HG03159 (cell line): Measurements from ENCODE around the gene GNB5.
"Not testable (repeated sequence)": the region's sequence is repeated elsewhere in the genome, so short reads cannot be mapped to it uniquely, and the experiment has no call there.

Experiments used
- ATAC-seq: cut with Tn5 transposase; IDR thresholded peaks from one replicate; pipeline ENCODE4 v1.9.1; 2021; ENCODE audit warnings: mild to moderate bottlenecking, moderate library complexity; ENCODE audit not compliant: unreplicated experiment

Gene GNB5

DNA sequence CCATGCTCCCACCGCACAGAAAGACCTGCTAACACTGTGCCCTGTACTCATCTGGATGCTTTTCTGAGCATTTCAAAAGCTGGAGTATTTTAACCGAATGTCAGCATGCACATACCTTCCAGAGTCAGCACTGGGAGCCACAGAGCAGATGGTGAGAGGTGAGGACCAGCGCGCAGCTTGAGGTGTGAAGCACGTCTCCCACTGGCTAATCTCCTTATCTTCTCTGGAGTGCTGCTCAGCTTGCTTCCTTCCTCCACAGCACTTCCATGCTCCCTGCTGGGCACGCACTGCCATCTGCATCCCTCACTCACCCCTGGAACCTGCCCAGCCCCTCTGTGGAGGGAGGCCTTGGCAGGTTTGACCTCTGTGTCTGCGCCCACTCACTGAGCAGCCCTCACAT is at the start of gene GNB5:
Gene GNB5, minus strand, starts transcription at position 186 of the 400 bp plus-strand sequence. CDS start 6,716 bp downstream, outside the sequence.
- no peak for ATAC-seq

DNA sequence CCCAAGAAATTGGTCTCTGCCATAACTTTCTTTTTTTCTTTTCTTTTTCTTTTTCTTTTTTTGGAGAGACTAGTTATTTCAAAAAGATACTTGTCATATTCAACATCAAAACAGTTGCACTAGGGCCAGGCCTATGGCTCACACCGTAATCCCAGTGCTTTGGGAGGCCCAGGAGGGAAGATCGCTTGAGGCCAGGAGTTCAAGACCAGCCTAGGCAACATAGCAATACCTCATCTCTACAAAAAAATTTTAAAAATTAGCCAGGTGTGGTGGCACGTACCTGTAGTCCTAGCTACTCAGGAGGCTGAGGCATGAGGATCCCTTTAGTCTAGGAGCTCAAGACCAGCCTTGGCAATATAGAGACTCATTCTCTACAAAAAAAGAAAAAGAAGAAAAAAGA is 49.0 kb upstream of the GNB5 start:
- no peak for ATAC-seq

DNA sequence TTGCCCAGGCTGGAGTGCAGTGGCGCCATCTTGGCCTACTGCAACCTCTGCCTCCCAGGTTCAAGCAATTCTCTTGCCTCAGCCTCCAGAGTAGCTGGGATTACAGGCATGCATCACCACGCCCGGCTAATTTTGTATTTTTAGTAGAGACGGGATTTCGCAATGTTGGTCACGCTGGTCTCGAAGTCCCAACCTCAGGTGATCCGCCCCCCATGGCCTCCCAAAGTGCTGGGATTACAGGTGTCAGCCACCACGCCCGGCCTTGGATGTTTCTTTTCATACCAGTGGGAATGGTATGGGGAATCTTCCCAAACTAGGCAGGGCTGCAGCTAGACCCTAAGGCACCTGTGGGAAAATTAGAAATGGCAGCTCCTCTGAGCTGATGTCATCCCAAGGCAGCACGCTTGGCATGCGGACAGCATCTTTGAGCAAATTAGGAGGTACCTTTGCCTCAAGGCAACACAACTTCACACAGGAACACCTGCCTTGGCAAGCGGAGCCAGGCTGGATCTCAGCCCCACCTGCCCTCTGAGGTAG is 47.9 kb upstream of the GNB5 start:
- ATAC-seq: not testable (repeated sequence)

DNA sequence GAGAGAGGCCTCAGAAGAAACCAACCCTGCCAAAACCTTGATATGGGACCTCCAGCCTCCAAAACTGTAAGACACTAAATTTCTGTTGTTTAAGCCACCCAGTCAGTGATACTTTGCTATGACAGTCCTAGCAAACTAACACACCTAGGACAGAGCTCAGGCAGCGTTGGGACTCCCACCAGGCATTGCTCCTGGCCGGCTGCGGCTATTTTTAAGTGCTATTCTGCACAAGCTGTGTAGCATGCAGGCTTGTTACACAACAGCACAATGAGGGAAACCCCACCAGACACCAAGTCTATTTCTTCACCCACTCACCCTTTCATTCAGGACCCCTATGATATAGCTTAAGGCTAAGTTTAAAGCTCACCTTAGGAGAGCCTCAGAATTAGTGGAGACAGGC is 47.0 kb upstream of the GNB5 start:
- ATAC-seq: no peak

DNA sequence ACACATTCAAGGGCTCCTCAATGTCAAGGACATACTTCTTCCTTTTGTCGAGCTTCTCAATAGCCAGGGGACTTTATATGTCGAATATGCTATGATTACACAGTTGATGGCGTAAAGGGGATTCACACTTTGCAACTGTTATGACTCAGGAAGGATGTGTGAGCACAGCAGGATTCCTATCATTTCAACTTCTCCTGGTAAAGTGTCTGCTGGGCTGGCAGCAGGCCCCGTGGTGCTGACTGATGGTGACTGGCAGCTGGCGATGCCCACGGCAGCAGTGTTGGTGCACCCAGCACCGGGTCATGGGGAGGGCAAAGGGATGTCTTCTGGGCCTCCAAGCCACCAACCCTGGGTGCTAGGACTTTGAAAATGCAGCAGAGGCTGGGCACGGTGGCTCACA is 44.8 kb upstream of the GNB5 start:
- ATAC-seq: no peak

DNA sequence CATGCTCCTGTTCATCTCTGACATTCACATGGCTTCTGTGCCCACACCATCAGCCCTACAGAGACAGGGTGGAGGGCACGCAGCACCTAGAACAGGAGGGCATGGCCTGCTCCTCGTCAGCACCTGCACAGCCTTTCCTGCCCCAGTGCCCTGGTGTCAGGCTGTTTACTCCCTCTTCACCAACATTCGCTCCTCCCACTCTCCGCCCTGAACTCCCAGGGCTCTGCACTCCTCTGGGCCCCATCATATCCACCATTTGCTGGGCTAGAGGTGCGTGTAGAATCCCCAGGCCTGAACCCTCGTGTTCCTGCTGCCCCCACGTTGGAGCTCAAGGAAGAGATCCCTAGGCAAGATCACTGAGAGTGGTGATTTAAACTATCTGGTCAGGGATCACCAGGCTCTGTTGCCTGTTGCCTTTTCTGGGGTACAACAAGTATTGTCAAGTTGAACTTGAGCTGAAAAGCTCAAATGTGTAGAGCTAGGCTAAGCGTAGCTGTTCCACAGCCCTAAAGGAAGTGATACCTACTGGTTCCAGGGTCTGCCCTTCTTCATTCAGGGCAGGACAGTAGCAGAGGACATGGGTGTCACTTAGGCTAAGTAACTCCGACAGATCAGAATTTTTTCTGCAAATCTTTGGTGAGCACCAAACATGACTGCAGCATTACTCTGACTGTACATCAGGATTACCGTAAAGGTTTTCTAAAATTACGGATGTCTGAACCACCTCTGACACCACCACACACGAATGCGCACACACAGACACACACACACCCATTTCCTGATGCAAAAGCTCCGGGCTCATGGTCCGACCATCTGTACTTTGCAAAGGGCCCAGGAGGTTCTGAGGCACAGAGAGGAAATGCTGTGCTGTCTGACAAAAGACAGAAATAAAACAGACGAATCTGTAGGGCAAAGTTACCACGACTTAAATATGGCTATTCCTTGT is 43.7 kb upstream of the GNB5 start:
- ATAC-seq: no peak

DNA sequence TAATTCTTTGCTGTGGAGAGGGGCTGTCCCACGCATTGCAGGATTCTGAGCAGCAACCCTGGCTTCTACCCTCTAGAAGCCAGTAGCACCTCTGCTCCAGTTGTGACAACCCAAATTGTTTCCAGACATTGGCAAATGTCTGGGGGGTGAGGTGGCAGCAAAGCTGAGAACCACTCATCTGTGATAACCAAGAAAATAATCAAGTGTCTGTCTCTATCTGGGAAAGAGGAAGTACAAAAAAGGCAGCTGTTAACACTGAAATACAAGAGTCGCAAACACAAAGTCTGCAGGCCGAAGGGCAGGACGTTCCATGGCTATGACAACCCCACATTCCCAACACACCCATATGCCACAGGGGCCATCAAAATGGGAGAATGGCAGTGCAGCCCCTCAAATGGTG is 42.2 kb upstream of the GNB5 start:
- ATAC-seq: no peak

DNA sequence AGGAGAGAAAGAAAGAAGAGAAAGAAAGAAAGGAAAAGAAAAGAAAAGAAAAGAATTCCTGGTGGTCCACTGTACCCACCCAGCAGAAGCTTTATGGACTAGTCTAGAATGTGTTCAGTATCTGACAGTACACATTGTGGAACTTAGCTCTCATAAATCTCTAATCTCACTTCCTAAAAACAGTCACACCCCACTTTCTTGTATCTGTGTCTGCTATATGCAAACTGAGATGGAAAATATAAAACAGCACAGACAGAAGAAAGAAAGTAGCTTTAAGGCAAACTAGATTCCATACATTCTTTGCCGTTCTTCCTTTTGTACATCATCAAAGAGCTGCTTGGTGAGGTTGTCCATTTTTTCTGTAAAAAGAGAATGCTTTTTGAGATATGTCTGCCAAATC is 41.1 kb upstream of the GNB5 start:
- peak; percentile 59 for ATAC-seq

DNA sequence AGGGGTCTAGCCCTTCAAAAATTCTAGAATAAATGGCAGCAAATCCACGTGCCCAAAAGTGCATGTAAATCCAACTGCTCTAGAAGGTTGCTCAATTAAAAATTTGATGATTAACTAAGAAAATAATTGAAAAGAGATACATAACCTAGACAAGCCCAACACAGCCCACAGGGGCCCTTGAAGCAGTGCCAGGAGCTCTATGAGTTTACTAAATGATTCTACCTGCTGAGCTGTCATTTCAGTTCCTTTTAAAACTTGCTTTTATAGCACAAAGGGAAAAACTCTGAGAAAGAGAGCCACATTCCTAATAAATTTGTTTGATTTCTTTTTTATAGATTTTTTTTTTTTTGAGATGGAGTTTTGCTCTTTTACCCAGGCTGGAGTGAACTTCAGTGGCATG is 38.9 kb upstream of the GNB5 start:
- ATAC-seq: no peak

DNA sequence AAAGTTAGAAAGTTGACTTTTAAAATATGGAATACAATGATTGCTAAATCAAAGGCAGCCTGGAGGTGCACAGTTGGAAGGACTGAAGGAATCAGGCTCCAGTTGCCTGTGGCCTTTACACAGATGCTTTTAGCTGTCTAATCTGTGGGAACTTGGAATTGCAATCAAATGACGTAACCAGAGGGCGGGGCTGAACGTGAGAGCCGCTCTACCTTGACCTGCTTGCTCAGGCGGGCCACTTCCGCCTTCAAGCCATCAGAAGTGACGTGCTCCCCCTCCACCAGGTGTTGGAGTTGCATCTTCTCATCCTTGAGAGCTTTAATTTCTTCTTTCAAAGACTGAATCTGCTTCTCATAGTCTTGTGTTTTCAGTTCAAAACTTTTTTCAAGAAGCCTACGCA is 37.7 kb upstream of the GNB5 start:
- peak; percentile 35 for ATAC-seq

DNA sequence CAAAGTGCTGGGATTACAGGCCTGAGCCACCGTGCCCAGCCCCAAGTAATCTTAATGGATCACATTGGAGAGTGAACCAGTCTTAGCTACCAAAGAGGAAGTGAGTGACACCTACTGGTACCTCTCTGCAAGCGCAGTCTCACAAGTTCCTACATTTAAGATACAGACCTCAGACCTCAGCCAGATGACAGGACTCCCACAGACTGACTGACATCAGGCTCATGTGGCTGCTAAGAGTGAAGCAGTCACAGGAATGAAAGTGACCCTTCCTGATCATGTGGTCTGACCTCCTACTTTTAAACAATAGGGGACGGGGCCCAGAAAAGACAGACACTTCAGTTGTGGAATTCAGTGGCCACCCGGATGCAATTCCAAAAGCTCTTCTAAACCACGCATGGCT is 36.3 kb upstream of the GNB5 start:
- ATAC-seq: peak; percentile 71

DNA sequence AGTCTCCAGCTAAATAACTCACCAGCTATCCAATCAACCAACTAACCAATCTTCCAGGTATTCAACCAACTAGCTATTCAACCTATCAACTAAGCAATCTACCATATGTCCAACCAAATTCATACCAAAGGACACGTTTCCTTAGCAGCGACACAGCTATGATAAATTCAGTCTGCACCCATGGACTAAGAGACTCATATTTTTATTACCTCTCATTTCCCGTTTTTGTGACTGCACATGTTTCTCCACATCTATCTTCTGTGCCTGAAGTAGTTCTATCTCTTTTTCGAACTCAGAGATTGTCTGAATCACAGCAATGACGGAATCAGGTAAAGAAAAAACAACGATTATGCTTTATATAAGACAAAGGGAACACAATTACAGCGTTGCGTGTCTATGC is 34.0 kb upstream of the GNB5 start:
- no peak for ATAC-seq

DNA sequence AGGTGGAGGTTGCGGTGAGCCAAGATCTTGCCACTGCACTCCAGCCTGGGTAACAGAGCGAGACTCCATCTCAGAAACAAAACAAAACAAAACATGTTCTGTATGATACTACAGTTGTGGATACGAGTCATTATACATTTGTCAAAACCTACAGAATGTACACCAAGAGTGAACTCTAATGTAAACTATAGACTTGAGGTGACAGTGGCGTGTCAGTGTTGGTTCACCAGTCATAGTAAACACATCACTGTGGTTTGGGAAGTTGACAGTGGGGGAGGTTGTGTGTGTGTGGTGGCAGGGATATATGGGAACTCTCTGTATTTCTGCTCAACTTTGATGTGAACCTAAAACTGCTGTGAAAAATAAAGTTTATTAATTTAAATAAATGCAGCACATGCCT is 33.0 kb upstream of the GNB5 start:
- no peak for ATAC-seq

DNA sequence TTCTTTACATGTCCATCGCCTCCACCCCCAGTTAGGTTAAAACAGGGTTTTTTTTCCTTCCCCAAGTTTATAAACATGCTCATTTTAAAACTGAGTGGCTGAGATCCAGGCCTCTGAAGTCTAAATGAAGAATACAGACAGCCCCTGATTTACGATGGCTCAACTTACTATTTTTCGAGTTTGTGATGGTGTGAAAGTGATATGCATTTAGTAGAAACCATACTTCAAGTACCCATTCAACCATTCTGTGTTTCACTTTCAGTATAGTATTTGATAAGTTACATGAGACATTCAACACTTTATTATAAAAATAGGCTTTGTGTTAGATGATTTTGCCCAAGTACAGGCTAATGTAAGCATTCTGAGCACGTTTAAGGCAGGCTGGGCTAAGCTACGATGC is 30.5 kb upstream of the GNB5 start:
- ATAC-seq: peak; percentile 60

DNA sequence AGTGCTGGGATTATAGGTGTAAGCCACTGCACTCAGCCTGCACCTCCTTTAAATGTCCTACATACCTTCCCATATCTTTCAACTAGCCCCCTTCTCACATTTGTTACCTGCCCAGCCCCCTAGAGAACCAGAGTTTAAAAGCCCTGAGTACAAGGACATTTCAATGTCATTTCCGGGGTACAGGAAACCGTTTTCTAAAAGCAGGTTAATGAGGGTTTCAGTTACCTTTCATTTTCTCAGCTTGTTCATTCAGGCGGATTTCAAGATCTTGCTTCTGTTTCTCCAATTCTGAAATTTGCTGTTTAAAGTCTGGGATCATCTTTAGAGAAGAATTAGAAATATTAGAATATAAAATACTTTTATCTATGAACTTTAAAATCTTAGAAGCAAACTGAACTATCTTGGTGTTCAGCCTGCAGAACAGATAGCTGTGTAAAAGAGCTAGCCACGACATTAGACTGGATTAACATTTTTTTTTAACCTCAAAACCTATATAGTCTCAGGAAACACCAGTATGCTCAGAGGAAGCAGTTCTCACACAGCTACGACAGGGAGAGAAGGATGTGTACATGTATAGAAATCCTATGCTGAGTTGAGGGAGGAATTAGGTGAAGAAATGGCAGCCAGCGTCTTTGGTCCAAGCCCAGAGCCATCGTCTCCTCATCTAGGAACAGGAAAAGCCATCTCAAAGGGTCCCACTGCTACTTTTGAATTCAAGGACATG is 29.9 kb upstream of the GNB5 start:
- peak; percentile 22 for ATAC-seq

DNA sequence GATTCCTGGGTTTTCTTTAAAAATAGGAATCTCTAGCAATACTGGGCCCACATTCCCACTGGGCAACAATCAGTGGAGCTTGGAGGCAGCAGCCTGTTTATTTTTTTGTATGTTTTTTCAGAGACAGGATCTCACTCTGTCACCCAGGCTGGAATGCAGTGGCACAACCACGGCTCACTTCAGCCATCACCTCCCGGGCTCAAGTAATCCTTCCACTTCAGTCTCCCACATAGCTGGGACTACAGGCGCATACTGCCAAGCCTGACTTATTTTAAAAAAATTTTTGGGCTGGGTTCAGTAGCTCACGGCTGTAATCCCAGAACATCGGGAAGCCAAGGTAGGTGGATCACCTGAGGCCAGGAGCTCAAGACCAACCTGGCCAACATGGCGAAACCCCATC is 29.1 kb upstream of the GNB5 start:
- no peak for ATAC-seq

DNA sequence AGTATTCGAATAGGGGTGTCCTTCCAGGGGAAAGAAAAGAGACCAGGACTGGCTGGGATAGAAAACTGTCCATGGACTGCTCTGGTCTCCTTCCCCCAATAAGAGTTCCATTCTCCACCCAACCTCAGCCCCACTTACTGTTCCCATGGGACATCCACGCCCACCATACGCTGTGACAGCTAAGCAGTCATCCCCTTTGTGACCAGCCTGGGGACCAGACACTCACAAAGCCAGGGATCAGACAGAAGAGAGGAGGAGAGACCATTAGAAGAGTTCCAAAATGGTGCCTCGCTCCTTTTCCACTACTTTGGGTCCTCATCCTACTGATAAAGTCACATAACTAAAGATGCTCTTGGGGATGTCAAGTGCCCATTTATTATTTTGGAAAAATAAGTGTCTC is 27.6 kb upstream of the GNB5 start:
- ATAC-seq: no peak

DNA sequence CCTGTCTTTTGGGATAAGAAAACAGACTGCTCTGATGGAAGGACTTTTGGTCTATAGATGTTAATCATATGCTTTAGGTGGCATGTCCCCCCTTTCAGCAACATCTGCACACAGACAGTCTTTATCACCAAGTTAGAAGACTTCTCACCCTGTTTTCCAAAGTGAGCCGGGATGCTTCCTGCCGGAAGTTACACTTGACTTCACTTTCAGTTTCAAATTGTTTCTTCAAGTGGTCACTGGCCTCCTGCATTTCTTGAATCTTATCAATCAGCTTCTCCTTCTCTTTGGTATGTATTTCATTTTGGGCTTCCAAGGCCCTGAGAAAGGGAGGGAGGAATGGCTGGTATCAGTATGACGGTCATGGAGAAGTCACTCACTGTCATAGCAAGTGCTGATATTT is 27.2 kb upstream of the GNB5 start:
- ATAC-seq: no peak

DNA sequence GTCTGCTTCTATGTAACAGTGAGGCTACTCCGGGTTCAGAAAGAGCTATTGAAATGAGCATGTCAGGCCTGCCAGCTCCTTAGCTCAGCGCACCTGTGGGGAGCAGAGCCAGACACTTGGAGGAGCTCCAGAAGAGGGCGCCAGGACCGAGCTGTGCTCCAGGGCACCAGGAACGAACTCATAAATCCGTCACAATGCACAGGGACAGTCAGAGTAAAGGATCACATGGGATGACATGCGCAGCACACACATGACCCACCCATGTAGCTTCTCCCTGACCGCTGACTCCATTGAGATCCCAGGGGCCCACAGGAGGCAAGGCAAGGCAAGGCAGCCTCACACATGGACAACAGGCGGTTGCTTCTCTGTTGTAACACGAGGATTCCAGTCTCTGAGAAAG is 26.0 kb upstream of the GNB5 start:
- no peak for ATAC-seq

DNA sequence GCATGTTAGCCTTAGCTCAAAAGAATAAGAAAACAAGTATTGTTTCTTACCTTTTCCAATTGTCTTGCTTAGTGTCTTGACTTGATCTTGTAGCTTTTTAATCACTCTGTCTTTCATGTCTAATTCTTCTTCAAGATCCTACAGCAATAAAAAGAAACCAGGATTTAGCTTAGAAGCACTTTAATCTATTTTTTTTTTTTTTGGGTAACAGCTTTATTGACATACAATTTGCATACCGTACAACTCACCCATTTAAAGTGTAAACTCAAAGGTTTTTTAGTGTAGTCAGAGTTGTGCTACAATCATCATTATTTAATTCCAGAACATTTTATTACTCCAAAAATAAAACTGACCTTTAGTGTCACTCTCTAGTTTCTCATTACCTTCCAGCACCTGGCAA is 23.4 kb upstream of the GNB5 start:
- no peak for ATAC-seq

DNA sequence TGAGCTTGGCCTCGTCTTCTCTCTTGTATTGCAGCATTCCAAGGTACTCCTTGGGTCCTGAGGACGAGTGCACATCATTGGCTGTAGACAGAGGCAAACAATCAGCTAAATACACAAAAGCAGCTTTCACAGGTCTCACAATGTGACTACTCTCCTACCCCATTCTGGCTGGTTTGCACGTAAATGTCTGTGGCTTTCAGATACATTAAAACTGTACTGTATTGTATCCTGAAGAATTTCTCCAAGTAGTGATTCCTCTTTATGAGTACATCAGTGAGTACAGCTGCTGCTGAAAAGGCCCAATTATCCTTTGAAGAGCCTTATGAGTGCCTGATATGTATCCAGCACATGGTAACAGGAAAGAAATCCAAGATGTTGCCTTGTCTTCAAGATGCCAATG is 22.0 kb upstream of the GNB5 start:
- ATAC-seq: no peak
